Inferior parietal cortex (tissue), 1 donor: ENCODE measurements around the gene EAF2.
"Not testable (repeated sequence)": the region's sequence is repeated elsewhere in the genome, so short reads cannot be mapped to it uniquely, and the experiment has no call there.

Experiments
- DNase-seq: peaks from one replicate; pipeline ENCODE4 v3.0.0-alpha.2; 2016; ENCODE audit errors: extremely low spot score

The EAF2 gene

DNA sequence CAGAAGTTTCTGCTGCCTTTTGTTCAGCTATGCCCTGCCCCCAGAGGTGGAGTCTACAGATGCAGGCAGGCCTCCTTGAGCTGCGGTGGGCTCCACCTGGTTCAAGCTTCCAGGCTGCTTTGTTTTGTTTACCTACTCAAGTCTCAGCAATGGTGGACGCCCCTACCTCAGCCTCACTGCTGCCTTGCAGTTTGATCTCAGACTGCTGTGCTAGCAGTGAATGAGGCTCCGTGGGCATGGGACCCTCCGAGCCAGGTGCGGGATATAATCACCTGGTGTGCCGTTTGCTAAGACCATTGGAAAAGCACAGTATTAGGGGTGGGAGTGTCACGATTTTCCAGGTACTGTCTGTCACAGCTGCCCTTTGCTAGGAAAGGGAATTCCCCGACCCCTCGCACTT lies 28.2 kb downstream of the EAF2 start:
- DNase-seq: not testable (repeated sequence)

DNA sequence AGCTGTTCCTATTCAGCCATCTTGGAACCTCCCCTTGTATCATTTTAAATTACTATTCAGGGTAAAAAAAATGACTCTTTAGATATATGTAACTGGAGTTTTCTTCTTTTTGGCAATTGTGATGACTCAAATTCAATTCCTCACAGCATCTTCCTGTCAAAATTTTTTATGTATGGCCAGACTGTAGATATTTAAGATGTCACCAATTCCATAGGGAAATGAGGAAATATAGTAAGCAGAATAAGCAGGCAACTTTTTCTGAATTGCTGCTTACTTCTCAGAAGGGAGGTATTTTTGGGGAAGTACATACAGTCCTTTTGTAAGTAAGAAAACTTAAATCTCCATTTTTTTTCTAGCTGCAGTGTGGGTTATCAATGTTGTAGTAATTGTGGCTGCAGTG lies 28.8 kb downstream of the EAF2 start:
- no peak for DNase-seq

DNA sequence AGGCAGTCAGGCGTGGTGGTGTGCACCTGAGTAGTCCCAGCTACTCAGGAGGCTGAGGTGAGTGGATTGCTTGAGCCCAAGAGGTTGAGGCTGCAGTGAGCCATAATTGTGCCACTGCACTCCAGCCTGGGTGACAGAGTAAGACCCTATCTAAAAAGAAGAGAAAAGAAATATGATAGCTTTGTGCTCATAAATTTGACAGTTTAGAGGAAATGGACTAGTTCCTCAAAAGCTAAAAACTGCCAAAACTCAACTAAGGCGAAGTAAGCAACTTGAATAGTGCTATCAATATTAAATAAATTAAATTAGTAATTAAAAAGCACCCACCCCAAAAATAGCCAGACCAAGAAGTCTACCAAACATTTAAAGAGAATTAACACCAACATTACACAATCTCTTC lies 34.7 kb downstream of the EAF2 start:
- DNase-seq: no peak

DNA sequence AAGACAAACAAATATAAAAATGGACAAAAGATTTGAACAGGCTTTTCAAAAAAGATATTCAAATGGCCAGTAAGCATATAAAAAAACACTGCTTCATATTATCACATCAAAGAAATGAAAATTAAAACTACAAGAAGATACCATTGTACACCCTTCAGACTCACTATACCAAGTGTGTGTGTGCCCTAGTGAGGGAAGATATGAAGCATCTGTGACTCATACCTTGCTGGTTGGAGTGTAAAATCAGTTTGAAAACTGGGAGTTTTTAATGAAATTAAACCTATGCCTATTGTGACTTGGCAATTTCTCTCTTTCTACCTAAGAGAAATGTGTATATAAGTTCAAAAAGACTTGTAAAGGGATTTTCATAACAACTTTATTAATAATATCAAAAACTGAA lies 35.7 kb downstream of the EAF2 start:
- no peak for DNase-seq

DNA sequence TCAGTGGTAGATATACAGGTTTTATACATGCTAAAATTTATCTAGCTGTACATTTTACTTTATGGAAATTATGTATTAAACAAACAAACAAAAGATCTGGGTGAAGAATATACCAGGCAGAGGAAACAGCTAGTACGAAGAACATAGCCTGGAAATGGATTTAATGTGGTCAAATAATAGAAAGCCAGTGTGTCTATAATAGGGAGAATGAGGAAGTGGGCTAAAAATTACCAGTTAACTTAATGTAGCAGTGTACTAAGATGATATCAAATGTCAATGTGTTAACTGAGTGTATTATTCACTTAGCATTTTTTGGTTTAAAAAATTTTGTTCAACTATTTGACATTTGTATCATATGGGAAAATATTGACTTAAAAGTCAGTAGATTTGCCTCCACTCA lies 36.4 kb downstream of the EAF2 start:
- DNase-seq: no peak

DNA sequence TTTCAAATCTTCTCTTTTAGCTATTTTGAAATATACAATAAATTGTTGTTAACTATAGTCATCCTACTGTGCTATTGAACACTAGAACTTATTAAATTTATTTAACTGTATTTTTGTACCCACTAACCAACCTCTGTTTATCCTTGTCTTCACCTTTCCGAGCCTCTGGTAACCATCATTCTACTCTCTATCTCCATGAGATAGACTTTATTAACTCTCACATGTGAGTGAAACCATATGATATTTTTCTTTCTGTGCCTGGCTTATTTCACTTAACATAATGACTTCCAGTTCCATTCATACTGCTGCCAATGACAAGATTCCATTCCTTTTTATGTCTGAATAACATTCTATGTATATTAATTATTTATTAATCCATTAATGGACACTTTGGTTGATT lies 43.4 kb downstream of the EAF2 start:
- DNase-seq: no peak

DNA sequence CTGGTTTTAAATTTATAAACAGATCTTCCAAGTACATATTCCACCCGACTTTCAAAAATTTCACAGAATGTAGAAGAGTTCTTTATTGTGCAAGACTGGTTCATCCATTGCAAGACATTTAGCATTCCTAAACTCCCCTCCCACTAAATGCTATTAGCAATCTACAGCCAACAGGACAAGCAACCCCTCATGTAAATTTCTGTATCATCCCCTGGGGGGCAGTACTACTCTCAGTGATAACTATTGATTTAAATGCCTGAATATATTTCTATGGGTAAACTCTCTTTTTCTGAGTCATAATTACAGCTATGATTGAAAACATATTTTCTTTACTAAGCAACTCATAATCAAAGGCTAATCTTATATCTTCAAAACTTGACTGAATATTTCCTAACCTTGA lies 48.5 kb downstream of the EAF2 start:
- DNase-seq: no peak

DNA sequence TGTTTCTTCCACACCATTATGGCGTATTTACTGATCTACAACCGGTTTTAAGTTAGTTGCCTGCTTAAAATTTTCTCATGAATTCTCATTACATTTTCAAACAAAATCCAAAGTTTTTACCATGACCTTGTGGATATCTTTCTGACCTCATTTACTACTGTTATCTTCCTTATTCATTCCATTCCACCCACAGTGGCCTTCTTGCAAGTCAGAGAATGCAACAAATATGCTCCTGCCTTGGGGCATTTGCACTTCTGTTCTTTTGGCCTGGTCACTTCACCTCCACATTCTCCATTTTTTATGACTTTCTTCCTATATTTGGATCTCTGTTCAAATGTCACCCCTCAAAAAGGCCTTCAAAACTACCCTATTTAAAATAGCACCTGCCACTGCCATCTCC lies 50.4 kb downstream of the EAF2 start:
- no peak for DNase-seq

DNA sequence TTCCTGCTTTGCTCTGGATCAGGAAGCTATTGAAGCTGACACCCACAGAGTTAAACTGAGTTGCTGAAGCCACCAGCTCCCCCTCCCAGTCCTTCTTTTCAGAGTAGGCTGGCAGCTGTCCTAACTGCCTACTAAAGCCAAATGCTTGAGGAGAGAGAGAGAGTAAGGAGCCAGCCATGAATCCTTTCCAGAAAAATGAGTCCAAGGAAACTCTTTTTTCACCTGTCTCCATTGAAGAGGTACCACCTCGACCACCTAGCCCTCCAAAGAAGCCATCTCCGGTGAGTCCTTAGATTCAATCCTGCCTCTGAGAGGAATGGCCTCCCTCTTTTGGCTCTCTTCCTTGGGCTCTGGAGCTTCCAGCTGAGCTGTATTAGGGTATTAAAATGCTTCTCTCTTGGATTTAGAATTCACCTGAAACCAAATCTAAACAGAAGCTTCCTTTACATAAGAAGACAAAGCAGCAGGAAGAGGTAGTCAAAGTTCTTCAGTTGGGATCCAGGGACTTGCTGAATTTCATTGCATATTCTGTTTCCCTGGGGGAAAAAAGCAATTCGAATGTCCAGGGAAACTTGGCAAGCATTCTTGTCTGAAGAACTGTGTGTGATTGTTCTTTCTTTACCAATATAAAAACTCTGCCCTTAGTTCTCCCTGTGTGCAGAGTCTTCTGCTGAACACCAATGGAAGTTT lies 59.4 kb downstream of the EAF2 start, which contains the start of gene SLC15A2:
SLC15A2 (plus strand) TSS at position 101 of the 690 bp plus-strand sequence; CDS start at position 177, 76 bp downstream.
- DNase-seq: peak; percentile 68

DNA sequence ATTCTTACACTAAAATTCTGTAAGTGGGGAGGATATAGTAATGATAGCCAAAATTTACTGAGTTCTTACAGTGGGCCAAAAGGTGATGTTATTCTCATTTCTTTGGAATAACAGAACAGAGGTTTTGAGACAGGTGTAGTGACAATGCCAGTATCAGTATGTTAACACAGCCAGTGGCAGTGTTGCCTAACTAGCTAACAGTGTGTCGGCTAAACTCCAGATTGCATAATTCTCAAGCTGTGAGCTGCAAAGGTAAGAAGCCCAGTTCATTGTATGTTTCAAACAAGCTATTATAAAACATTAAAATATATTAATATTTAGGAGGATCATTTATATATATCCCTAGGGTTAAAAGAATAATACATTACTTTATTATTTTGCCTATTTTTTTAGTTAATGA lies 60.1 kb downstream of the EAF2 start:
- peak; percentile 14 for DNase-seq

DNA sequence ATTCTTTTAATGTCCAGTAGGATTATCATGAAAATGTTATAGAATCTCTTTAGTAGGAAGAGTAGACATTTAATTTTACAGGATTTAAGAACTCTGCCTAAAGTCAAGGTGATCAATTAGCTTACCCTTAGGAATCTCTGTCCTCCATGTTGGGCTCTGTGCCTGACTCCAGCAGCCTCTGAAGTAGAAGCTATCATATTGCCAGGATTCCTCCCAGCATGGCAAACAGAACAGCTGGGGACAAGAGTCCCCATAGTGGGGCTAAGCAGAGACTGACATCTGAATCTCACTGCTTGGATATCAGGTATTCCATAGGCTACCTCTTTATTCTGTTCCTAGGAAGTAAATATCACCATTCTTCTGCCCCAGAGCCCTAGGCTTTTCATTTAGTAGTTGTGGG lies 60.7 kb downstream of the EAF2 start:
- DNase-seq: no peak

DNA sequence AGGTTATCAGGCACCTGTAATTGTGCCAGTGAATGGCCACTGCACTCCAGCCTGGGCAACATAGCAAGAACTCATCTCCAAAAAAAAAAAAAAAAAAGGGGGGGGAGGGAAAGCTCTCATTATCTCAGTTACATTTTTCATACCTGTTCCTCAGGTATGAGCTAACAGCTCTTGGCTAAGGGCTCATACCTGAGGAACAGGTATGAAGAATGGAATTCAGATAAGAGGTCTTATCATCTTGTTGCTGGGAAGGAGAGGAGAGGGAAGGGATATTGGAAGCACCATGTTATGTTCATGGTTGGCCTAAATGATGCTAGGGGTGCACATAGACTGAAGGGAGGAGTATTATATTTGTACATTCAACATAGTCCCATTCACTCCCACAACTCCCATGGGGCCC lies 61.8 kb downstream of the EAF2 start:
- no peak for DNase-seq

DNA sequence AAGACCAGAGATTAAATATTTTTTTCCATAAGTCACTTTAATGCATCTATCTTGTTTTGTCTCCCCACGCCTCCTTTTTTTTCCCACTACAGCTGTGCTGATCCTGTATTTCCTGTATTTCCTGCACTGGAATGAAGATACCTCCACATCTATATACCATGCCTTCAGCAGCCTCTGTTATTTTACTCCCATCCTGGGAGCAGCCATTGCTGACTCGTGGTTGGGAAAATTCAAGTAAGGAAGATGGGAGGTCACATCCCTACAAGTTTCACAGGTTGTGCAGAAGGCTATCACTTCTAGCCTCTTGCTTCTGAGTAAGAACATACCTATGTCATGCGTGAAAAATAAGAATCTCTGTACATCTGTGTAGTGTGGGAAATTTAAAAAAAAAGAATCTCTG lies 62.3 kb downstream of the EAF2 start:
- DNase-seq: no peak

DNA sequence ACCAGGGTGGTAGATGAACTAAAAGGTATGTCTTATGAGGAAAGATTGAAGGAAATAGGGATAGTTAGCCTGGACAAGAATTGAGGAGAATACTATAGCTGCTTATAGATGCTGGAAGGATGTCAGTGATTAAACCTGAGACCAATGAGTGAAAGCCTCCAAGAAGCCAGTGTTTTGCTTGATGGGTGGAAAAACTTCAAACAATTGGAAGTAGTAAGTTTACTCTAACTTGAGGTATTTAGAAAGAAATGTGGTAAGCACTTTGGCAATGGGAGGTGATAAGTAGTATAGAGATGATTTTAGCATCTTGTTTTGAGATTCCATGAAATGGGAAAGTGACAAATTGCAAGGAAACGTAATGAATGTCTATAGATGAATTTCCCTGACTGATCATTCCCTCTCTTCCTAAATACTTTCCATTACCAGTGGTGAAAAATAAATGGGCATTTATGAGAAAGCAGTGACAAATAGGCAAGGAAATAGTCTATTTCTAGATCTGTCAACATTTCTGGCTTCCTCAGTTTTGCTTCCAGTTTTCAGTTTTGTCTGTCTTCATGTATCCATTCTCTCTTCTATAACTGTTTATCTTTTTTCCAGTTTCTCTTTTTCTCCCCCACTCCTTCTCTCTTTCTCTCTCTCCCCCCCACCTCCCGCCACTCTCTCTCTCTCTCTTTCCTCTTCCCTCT lies 78.4 kb downstream of the EAF2 start:
- no peak for DNase-seq

DNA sequence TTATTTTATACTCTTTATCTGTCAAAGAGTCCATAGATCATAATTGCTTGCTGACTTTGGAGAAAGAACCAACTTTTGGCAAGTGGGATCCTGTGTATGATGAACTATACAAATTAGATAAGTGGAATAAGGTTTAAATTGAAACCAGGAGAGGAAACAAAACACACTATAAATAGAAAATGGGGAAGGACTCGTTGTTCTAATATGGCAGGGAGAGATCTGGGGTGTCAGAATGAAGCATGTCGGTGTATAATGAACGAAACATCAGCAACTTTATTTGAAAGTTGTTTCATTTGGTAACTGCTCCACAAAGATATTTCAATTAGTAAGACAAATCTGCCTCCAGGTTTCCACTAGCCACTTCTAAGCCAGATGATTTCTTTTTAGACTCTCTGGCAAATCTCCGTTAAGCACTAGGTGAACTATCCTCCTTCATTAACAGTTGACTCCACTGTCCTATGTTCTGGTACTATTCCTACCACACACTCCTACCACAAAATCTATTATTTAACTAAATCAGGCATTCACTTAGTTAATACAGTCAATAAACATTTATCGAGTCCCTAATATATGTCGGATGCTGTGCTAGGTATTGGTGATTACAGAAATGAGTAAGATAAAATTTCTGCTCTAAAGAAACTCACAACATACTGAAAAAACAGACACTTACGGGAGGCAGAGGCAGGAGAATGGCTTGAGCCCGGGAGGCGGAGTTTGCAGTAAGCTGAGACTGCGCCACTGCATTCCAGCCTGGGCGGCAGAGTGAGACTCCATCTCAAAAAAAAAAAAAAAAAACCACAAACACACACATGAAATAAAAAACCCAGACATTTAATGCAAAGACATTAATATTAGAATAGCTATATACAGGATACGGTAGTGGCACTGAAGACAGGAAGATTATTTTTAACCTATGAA lies 79.3 kb downstream of the EAF2 start:
- DNase-seq: no peak

DNA sequence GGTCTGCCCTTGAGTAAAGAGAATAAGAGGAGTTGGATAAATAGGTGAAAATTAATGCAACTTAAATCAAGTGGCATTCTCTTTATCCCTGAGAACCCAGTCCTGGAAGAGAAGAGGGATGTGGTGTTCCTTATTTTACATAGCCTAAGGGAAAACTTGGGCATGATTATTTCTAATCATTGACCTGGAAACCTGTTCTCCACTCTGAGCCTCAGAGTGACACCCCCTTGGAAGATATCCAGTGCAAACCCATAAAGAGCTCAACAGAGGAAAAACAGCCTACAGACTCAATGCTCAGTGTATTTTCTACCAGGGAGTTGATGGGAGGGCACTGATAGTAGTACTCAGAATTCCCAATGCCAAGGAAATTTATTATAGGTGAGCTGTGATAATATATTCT lies 81.2 kb downstream of the EAF2 start:
- no peak for DNase-seq

DNA sequence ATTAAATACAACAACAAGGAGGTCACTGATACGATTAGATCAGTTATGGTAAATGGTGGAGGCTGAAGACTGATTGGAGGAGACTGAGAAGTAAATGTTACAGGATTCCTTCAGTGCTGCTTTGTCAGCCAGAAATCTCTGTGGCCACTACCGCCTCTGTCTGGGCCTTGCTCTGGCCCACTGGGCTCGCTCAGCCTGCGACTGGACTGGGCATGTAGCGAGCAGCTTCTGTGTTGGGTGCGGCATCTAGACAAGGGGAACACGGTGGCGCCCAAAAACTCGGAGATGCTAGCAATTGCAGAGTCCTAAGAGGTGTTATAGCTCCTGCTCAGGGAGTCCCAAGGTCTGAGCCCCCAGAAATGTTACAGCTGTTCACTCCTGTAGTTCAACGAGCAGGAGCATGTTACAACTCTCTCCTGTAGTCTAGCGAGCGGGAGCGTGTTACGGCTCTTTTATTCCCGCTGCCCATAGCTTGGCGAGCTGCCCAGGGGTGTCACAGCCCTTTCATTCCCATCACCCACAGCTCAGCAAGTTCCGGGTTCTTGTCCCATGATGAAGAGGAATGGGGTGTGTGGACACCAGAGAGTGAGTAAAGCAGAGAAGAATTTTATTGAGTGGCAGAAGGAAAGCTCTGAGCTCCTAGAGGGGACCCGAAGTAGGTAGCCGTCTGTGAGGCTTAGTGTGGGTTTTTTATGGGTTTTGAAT lies 83.9 kb downstream of the EAF2 start:
- no peak for DNase-seq

DNA sequence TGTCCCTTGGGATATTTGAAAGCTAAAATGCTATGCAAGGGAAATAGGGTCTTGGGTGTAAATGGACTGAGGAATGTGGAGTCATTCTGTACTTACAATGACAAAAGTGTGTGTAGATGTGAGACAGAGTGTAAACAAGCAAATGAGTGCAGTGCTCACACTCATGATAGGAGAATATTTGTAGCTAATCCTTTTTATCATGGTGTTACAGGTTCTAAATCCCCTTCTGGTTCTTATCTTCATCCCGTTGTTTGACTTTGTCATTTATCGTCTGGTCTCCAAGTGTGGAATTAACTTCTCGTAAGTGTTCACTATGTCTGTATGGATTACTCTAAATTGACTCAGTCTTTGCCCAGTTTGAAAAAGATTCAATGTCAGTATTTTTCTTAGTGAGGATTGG lies 89.7 kb downstream of the EAF2 start:
- no peak for DNase-seq

DNA sequence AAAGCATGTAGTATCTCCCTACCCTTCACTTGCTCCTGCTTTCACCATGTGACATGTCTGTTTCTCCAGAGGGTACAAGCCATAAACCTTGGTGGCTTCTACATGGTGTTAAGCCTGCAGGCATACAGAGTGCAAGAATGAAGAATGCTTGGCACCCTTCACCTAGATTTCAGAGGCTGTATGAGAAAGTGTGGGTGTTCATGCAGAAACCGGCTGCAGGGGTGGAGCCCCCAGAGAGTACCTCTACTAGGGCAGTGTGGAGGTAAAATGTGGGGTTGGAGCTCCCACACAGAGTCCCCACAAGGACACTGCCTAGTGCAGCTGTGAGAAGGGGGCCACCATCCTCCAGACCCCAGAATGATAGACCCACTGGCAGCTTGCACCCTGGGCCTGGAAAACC lies 91.4 kb downstream of the EAF2 start:
- no peak for DNase-seq
